DMS 273 treated with DMSO at 0.1 percent for 48 hours (cell line): ENCODE measurements around the gene SERINC1.
"Not testable (repeated sequence)": the region's sequence is repeated elsewhere in the genome, so short reads cannot be mapped to it uniquely, and the experiment has no call there.

Source experiments
- DNase-seq: peaks from one replicate; lab custom pipeline; 2025; lab: John Stamatoyannopoulos, UW

The SERINC1 gene

DNA sequence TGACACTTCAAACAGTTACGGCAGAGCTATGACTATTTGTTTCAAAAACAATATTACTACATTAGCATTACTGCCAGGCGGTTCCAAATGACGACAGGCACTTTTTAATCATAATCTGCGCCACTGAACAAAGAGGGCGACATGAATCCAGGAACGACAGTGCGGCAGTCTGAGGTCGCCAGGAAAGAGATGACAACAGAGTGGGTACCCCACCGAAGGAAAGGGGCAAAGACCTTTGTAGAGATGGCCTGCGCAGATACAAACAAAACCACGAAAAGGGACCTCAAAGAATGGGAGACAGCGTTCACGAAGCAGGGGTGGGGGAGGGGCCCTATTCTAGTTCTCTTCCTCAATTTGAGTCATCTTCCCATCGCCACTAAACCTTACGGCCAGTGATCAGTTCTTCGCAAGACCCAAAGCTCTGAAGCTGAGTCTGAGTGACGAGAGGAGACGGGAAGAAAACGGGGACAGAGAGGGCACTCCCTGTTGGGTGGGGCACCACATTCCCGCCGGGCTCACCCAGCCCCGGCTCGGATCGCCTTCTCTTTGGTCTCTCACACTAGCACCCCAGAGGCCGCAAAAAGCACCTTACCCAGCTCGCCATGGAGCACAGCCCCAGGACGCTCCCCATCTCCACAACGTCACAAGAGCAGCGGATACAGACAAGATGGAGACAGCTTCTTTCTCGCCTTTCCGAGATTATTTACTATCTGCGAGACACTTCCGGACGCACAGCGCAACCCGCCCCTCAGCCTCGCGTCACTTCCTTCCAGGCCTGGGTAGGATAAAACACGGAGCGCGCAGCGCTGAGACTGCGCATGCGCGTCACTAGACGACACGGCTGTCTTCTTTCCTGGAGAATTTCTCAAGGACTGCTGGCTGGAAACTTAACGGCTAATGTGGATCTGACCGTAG lies at the start of gene SERINC1:
Gene SERINC1, minus strand, starts transcription at position 701 of the 915 bp plus-strand sequence. Its CDS starts 70 bp downstream, at position 631.
- peak; percentile 79 for DNase-seq

DNA sequence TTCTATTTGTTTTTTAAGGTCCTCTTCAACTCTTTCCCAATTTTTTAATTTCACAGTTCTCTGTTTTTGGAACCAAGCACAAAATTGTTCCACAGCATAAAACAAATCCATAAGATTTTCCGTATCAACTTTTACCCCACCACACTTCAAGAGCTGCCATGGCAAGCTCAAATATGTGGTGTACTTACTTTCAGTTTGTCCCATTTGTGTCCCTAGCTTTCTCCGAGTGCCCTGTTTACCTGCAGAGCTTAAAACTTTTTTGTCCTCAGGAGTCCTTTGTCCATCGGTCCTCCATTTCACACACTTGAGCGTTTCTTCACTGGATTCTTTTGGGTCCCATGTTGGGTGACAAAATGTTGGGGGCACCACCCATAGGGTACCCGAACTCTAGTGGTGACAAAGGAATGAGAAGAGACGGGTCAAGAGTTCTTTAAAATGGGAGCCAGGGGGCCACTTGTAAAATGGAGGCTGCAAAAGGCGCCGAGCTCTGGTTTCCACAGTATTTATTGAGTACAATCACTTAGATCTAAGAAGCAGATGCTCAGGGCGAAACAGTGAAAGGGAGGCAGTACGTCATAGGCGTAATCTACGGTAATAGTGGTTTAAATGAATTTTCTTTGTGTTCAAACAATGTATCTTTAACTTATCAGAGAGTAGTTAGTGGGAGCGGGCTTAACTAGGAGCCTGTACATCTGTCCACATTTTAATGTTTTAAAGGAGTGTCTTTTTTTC lies 39.8 kb upstream of the SERINC1 start:
- DNase-seq = no peak

DNA sequence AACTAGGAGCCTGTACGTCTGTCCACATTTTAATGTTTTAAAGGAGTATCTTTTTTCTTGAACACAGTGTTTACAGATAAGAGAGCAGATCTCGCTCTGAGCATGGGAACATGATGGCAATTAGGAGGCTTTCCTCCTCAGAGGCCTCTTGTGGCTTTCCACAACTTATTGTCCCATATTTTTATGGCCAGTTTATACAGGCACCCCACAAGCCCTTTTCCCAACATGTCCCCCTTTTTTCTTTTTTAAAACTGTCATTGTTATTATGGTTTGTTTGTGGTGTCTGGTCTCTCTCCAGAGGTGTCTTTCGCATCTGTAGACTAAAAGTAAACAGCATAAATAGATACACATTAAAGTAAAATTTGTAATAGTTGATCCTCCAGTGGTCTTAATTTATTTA lies 33.6 kb upstream of the SERINC1 start:
- DNase-seq = not testable (repeated sequence)

DNA sequence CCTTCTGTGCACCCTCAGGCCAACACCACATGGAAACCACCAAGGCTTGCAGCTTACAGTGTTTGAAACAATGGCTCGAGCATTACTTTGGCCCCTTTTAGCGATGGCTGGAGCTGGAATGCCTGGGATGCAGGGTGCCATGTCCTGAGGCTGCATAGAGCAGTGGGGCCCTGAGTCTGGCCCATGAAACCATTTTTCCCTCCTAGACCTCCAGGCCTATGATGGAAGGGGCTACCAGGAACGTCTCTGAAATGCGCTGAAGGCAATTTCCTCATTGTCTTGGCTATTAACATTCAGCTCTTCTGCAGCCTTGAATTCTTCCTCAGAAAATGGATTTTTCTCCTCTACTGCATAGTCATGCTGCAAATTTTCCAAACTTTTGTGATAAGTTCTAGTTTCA lies 29.9 kb upstream of the SERINC1 start:
- no peak for DNase-seq

DNA sequence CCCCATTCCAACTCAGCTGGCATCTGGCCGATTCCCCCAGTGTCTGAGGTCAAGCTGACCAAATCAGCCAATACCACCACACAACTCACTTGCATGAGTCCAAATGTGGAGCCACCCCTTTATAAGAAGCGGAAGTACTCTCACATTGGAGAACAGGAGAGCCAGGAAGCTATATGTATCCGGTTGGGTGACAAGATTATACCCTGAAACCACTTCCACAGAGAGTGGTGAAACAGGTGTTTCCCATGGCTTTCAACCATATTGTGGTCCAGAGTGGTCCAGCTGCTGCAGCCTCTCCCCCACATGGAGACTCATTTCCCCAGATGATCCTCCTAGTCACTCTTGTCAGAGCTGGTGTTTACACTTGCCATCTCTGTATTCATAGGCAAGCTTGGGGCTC lies 24.0 kb upstream of the SERINC1 start:
- no peak for DNase-seq

DNA sequence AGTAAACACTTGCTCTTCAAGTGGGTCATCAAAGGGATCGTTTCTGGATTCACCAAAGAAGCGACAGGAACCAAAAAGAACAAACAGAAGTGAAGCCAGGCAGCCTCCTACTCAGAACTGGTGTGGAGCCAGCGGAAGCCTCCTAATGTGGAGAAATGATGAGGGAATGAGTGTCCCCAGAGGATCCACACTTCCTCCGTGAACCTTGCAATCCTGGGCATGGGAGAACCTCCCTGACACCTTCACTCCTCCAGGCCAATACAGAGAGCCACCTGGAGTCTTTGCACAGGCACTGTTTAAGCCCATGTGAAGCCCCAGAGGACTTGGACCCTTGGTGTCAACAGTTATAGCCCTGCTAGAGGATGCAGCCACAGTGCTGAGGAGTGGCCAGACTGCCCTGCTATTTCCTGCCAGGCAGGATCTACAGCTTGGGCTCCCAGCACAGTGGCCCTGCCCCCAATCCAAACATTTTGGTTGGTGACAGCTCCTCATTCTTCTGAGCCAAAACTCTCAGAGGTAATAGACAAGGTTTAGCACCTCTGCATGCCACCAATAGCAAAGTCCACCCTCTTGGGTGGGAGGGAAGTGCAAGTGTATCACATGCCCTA lies 23.2 kb upstream of the SERINC1 start:
- DNase-seq = no peak

DNA sequence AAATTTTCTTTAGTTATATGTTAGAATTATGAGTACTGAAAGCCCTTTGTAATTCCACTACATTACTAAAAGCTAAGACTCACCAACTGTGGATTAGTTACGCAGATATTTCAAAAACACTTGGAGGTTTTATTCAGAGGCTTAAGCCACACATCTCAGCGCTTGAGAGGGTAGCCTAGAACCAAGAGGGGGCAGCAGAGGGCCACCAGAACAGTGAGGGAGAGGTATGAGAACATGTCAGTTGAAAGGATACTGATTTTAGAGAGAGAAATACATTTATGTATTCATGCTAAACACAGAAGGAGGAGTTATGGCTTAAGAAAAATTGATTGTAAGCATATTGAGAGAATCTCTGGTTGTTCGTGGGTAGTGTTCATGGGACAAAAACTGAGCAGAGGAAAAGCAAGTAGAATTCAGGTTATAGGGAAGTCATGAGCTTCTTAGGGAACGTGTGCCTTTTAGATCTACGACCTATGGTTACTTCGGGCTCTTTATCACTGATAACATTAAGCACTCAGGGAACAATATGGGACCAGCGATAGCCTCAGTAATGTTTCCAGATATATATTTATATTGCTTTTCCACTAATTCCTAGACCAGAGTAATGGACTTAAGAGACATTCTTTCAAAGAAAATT lies 20.4 kb upstream of the SERINC1 start:
- peak; percentile 22 for DNase-seq

DNA sequence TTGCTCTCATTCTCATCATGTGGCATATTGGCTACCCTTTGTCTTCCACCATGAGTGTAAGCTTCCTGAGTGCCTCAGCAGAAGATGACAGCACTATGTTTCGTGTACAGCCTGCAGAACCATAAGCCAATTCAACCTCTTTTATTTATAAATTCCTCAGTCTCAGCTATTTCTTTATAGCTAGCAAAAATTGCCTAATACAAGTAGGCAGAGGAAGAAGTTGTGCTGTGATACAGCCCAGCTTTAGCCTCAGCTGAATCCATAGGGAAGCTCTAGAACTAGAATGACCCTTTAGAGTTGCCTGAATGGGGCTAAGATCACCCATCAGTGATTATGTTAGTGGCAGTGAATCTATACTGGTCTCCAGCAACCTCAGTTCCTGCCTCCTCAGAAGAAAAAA lies 19.0 kb upstream of the SERINC1 start:
- no peak for DNase-seq

DNA sequence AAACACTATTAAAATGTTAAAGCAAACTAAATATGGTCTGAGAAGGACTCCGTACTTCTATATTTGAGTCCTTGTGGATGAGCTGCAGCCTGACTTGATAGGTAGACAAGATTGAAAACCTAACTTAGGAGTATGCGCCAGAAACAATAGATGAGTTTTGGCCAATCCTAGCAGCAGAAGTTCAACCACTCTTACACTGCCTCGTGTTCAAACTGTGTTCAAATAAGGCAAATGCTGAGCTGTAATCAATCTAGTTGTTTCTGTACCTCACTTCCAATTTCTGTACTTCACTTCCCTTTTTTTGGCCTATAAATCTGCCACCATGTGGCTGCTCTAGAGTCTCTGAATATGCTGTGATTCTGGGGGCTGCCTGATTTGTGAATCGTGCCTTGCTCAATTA lies 13.2 kb upstream of the SERINC1 start:
- DNase-seq = no peak

DNA sequence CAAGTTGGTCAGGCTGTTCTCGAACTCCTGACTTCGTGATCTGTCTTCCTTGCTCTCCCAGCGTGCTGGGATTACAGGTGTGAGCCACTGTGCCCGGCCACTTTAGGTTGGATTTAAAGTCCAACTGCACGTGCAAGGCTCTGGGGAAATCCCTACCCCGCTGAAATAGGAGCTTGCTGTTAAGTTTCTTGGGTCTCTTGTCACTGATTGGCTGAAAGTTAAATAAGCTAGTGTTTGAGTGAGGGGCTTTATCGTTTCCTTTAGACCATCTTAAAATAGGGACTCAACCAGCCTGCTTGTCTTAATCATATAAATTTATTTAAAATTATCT lies 11.1 kb upstream of the SERINC1 start:
- DNase-seq = no peak

DNA sequence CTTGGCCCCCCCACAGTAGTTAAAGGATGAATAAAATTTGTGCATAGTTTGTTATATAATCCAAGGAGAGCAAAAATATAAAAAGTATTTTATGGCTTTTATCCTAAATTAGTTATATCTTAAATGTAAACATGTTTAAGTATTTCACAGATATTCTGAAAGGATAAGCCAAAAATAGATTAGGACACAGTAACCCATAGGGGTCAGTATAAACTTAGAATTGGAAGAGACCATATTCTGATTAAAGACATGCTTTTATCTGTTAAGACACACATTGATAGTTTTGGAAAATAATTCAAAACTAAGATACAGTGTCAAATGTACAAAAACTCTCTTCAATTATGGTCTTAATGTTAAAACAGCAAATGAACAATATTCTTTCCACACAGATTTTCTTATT lies 4.5 kb upstream of the SERINC1 start:
- peak; percentile 2 for DNase-seq

DNA sequence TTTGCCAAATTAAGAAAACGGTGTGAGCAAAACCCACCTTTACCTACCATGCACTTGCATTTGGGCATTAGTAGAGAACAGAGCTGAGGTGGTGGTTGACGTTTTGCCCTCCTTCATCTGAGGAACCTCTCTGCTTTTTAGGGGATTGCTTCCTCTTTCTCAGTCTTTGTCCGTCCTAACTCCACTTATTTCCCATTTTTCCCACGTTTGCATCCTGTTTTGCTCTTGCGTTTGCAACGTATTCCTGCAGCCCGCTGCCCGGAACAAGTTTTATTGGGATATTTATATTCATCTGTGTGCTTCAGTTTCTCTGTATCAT lies 374 bp upstream of the SERINC1 start:
- no peak for DNase-seq

DNA sequence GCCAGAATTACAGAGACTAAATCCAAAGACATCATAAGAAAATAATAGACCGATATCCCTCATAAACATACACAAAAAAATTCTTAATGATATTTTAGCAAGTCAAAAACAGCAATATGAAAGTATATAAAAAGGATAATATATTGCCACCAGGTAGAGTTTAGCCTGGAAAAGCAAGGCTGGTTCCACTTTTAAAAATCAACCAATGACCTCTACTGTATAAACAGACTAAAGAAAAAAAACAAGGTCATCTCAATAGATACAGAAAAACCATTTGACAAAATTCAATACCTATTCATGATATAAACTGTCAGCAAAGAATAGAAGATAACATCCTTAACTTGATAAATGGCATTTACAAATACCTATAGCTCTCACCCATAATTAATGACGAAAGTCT lies 9.7 kb downstream of the SERINC1 start:
- no peak for DNase-seq

DNA sequence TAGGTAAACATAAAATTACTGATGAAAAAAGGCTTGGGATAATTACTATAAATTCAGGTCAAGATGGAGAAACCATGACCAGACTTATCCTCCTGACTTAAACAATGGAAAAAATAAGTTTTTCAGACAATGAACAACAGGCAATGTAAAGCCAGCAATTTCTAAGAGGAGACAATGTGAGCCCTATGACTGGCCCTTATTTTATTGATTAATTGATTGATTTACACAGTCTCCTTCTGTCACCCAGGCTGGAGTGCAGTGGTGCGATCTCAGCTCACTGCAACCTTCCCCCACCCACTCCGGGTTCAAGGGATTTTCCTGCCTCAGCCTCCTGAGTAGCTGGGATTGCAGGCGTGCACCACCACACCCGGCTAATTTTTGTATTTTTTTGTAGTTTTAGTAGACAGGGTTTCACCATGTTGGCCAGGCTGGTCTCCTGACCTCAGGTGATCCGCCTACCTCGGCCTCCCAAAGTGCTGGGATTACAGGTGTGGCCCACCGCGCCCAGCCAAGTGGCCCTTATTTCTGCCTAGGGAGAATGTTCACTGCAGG lies 11.7 kb downstream of the SERINC1 start:
- not testable (repeated sequence) for DNase-seq

DNA sequence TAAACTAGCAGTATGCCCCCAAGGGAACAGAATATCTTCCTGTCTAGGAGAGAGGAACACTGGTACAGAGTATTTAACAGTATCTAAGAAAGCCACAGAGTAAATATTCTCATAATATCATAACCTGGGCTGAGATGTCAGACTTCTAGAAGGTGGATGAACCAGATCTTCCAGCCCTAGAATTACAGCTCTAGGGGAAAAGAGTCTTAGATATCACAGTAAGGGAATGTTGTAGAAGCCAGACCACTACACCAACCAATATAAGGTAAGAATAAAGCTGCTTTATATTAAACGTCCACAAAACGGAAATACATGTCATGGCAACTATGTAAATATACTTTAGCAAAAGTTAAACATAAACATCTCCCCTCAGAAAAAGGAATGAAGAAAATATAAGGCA lies 12.4 kb downstream of the SERINC1 start:
- no peak for DNase-seq

DNA sequence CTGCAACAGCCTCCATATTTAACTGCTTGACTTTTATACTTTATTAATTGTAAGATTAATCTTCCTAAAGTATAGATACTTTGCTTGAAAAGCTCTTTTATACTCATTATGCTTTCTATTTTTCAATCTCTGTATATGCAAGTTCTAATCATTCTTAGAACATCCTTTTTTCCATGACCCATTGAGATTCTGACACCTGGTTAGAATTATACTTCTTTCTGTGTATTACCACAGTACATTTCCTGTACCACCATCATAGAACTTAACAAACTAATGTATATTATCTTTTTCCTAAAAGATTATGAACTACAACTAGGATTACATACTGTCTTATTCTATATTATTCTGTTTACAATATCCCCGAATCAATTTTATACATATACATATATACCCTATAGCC lies 13.5 kb downstream of the SERINC1 start:
- no peak for DNase-seq

DNA sequence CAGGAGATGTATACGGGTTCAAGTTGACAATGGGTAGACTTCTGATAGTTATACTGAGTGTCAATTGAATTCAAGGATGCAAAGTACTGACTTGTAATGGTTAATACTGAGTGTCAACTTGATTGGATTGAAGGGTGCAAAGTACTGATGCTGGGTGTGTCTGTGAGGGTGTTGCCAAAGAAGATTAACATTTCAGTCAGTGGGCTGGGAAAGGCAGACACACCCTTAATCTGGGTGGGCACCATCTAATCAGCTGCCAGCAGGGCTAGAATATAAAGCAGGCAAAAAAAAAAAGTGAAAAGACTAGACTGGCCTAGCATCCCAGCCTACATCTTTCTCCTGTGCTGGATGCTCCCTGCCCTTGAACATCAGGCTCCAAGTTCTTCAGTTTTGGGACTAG lies 16.5 kb downstream of the SERINC1 start:
- not testable (repeated sequence) for DNase-seq

DNA sequence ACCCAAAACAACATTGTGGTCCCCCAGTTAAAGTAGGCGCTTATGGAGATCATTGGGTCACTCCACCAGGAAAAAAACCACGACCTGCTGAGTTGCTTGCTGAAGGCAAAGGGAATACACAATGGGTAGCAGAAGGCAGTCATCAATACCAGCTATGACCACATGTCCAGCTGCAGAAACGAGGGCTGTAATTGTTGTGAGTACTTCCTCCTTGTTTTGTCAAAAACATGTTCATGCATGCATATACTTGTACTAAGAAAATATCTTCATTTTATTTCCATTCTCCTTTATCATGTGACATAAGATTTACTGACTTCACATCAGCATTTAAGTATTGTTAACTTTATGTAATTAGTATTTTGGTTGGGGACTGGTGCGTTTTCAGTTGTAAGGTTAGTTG lies 16.9 kb downstream of the SERINC1 start:
- DNase-seq = no peak

DNA sequence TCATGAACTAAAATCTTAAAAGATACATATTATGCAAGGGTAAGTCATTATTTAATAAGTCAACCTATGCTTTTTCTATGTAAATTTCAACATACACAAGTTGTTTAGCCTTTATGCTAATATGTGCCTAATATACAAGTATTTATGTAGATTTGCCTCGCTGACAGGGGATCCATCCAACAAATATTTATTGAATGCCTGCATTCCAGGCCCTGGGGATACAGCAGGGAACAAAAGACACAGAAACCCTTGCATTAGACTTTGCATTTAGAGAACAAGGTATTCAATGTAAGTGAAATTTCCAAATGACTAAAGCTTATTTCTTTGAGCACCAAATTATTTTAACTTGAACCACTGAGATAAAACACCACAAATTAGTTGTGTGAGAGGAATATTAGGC lies 19.1 kb downstream of the SERINC1 start:
- DNase-seq = no peak

DNA sequence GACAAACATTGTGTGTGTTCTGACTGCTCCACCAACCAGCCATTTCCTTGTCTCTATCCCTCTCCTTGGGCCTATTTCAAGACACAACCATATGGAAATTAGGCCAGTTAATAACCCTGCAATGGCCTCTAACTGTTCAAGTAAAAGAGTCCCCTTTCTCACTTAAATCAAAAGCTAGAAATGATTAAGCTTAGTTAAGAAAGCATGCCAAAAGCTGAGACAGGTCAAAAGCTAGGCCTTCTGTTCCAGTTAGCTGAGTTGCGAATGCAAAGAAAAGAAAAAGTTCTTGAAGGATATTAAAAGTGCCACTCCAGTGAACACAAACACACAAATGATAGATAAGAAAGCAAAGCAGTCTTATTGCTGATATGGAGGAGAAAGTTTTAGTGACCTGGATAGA lies 22.5 kb downstream of the SERINC1 start:
- DNase-seq = no peak

DNA sequence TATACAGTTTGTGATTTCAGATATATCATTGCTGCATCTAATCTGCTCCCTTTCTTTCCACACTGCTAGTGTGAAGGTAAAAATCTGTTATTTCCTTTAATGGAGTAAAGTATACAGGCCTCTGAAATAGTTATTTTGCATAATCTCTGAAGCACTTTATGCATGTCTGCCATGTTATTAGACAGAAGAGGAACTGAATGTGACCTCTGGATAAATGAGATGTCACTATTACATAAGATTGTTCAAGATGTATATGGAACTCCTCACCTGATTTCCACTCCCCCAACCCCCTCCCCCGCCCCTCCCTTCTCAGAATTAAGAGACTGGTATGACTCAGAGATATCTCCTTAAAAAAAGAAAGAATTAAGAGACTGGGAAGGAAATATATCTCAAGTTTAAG lies 26.3 kb downstream of the SERINC1 start:
- no peak for DNase-seq

DNA sequence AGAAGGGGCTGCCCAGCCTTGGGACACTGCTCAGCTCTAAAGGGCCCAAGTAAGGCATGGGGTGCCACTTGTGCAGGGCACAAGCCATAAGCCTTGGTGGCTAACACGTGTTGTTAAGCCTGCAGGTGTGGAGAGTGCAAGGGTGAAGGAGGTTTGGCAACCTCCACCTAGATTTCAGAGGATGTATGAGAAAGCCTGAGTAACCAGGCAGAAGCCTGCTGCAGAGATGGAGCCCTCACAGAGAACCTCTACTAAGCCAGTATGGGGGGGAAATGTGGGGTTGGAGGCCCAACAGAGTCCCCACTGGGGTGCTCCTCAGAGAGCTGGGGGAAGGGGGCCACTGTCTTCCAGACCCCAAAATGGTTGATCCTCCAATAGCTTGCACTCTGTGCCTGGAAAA lies 32.6 kb downstream of the SERINC1 start:
- DNase-seq = no peak
